Measurements from ENCODE around the gene KRTAP10-6. TPM values are rescaled to one million over a fixed set of nuclear protein-coding genes. Genes with fewer than 3 reads are reported as not detected.

KRTAP10-6 gene
- total RNA-seq, 1 experiment from 2014 or later, result not detected

- H3K36me3 ChIP-seq (ENCODE audit: control insufficient read depth in 1 of 2, insufficient read depth in 2 of 2, low read length in 2 of 2), result no peaks in the 10 kb centered on the region
- H3K27ac ChIP-seq (ENCODE audit: low read depth, low read length), result no peak overlapping the region
- H3K4me1 ChIP-seq (ENCODE audit: control insufficient read depth in 1 of 2, insufficient read depth in 2 of 2, low read length in 2 of 2), result no peaks in the 10 kb centered on the region
- H3K9ac ChIP-seq (ENCODE audit: low read length), result no peak overlapping the region
- no peak overlapping the region for H3K4me2 ChIP-seq (ENCODE audit: low read length)
- CTCF ChIA-PET, result no interaction called here
- ATAC-seq (no peak), DNase-seq (ENCODE audit: low read depth, low spot score) (no peak)
- intact Hi-C loops (cut with micrococcal nuclease), result no loop called here
- H3K79me2 ChIP-seq (ENCODE audit: insufficient read depth, low read length), result no peaks in the 10 kb centered on the region
- no TSS peak for BruUV-seq (replicated peaks)
- no peaks in the 10 kb centered on the region for H3K27me3 ChIP-seq (ENCODE audit: insufficient read depth, low read length)
- RAD21 ChIA-PET (ENCODE audit: low non-redundant PET in 1 of 2, low total read pairs in 2 of 2, uncharacterized antibody in 2 of 2, unreplicated experiment in 2 of 2), result no interaction called here
- H3K9me3 ChIP-seq (ENCODE audit: control insufficient read depth in 1 of 2, insufficient read depth in 1 of 2, low read depth in 1 of 2, low read length in 2 of 2), result no peaks in the 10 kb centered on the region
- POLR2A ChIA-PET, result interaction anchor here (0.6 kb wide), 1 partner anchor 232 kb away, joined by 4 read pairs; no protein-coding TSS in a partner anchor
- no peak overlapping the region for H3K4me3 ChIP-seq (replicated peaks in 1 of 2; ENCODE audit: low read depth in 1 of 2, low read length in 2 of 2)
- no peak overlapping the region for H2AFZ ChIP-seq (ENCODE audit: low read depth, low read length, poor library complexity, severe bottlenecking)
- H3K9me2 ChIP-seq (ENCODE audit: insufficient read depth), result no peaks in the 10 kb centered on the region
- H4K20me1 ChIP-seq (ENCODE audit: insufficient read depth), result no peaks in the 10 kb centered on the region
- TF ChIP-seq REST (IDR thresholded peaks at IDR 0.05; ENCODE audit: low read depth), result no peak
- no peak for TF ChIP-seq CEBPB (IDR thresholded peaks at IDR 0.05; ENCODE audit: low read depth)
- TF ChIP-seq SIN3A (IDR thresholded peaks at IDR 0.05; ENCODE audit: low read depth), result no peak
- TF ChIP-seq YY1 (IDR thresholded peaks at IDR 0.05; ENCODE audit: extremely low read depth, insufficient replicate concordance, low read depth, low read length), result no peak
- no peak for TF ChIP-seq JUND (IDR thresholded peaks at IDR 0.05)
- TF ChIP-seq FOSL1 (IDR thresholded peaks at IDR 0.05; ENCODE audit: low read depth), result no peak
- no peak for TF ChIP-seq CBX3 (IDR thresholded peaks at IDR 0.05; ENCODE audit: low read depth)
- TF ChIP-seq SP1 (IDR thresholded peaks at IDR 0.05; ENCODE audit: low read depth), result no peak
- no peak for TF ChIP-seq TCF7L2 (IDR thresholded peaks at IDR 0.05; ENCODE audit: borderline replicate concordance, extremely low read depth, insufficient read depth, insufficient read length)
- no peak for TF ChIP-seq SRF (IDR thresholded peaks at IDR 0.05; ENCODE audit: low read depth)
- no peak for TF ChIP-seq ZFX (IDR thresholded peaks at IDR 0.05)
- no peak for TF ChIP-seq POLR2AphosphoS5 (IDR thresholded peaks at IDR 0.05; ENCODE audit: low read depth, low read length)
- no peak for TF ChIP-seq CTCF (IDR thresholded peaks at IDR 0.05 in 2 of 3, conservative IDR thresholded peaks at IDR 0.05 in 1 of 3; ENCODE audit: borderline replicate concordance in 1 of 3, insufficient read depth in 1 of 3, low read depth in 2 of 3, low read length in 2 of 3)
- TF ChIP-seq ZBTB33 (IDR thresholded peaks at IDR 0.05; ENCODE audit: extremely low read depth, insufficient replicate concordance, low read length), result no peak
Observed at GRCh38 chr21:44552136-44552535, 40.2 kb downstream of the KRTAP10-6 start.

Measured in HCT116 (cell line).